ENCODE data around the gene CPT1B. TPM values are rescaled to one million over a fixed set of nuclear protein-coding genes. Genes with fewer than 3 reads are reported as not detected.
A peak's percentile ranks its signal among the peaks of the same experiment; 100 is the strongest.
"Not testable (repeated sequence)": the region's sequence is repeated elsewhere in the genome, so short reads cannot be mapped to it uniquely, and the experiment has no call there.

The CPT1B gene
- total RNA-seq, 4 donors from 2014 or later = 34.2 to 111 (median 37.6) TPM

- DNase-seq = peak; percentile 44
- H3K4me3 ChIP-seq = peak overlapping the region in 2 of 4 donors; percentile 12 to 43
- peaks cover 4 to 29% (median 25%) of the 10 kb centered on the region in 4 donors for H3K4me1 ChIP-seq
- intact Hi-C loops (cut with DNase I; ENCODE audit: low total_unique reads) = no loop called here
- in situ Hi-C loops (cut with MboI; ENCODE audit: low pct_ligation_motif_present in 1 of 4, low pct_unique_long_range_greater_than_20kb in 1 of 4, low sequenced_read_pairs in 3 of 4) = no loop called here
- H3K27ac ChIP-seq = peak overlapping the region; percentile 85 to 94 (median 86)
- TF ChIP-seq EP300 (IDR thresholded peaks at IDR 0.05; ENCODE audit: low read depth) (no peak), CTCF (IDR thresholded peaks at IDR 0.05) (no peak), POLR2AphosphoS5 (IDR thresholded peaks at IDR 0.05) (peak in 2 of 3 donors; percentile 19 to 37), POLR2A (IDR thresholded peaks at IDR 0.05) (peak; percentile 18)
- no peaks in the 10 kb centered on the region for H3K36me3 ChIP-seq
- no peaks in the 10 kb centered on the region for H3K27me3 ChIP-seq
- H3K9me3 ChIP-seq = no peaks in the 10 kb centered on the region
- 10% methylated on average over 2 to 10 of the region's 10 CpGs for WGBS, 2 donors (ENCODE audit: low coverage in 1 of 2)
These were observed 43.2 kb upstream of the CPT1B start for GRCh38 chr22:50621356-50621880.

- Histone ChIP-seq H3K27me3 (no peaks in the 10 kb centered on the region), H3K4me1 (peaks cover 4 to 29% (median 25%) of the 10 kb centered on the region in 4 donors), H3K27ac (peak overlapping the region; percentile 85 to 94 (median 86)), H3K4me3 (peak overlapping the region in 2 of 4 donors; percentile 27 to 43), H3K9me3 (no peaks in the 10 kb centered on the region), H3K36me3 (no peaks in the 10 kb centered on the region)
- in situ Hi-C loops (cut with MboI; ENCODE audit: low pct_ligation_motif_present in 1 of 4, low pct_unique_long_range_greater_than_20kb in 1 of 4, low sequenced_read_pairs in 3 of 4) = no loop called here
- peak; percentile 89 for DNase-seq
- TF ChIP-seq CTCF (IDR thresholded peaks at IDR 0.05) = peak in 2 of 5 experiments; percentile 89 to 95
- TF ChIP-seq EP300 (IDR thresholded peaks at IDR 0.05; ENCODE audit: low read depth) = no peak
- no peak for TF ChIP-seq POLR2A (IDR thresholded peaks at IDR 0.05)
- TF ChIP-seq POLR2AphosphoS5 (IDR thresholded peaks at IDR 0.05) = no peak
- intact Hi-C loops (cut with DNase I; ENCODE audit: low total_unique reads) = no loop called here
- WGBS, 2 donors (ENCODE audit: low coverage in 1 of 2) = 0 to 9% methylated on average over 5 to 25 of the region's 25 CpGs
These were observed 42.5 kb upstream of the CPT1B start for GRCh38 chr22:50620593-50621355.

- H3K4me1 ChIP-seq = peaks cover 6 to 14% (median 9%) of the 10 kb centered on the region in 4 donors
- H3K9me3 ChIP-seq; H3K36me3 ChIP-seq; intact Hi-C loops (cut with DNase I; ENCODE audit: low total_unique reads); in situ Hi-C loops (cut with MboI; ENCODE audit: low pct_ligation_motif_present in 1 of 4, low pct_unique_long_range_greater_than_20kb in 1 of 4, low sequenced_read_pairs in 3 of 4); H3K4me3 ChIP-seq: not testable (repeated sequence)
- 77 to 100% methylated on average over 2 to 3 of the region's 3 CpGs for WGBS, 2 donors (ENCODE audit: low coverage in 1 of 2)
- peaks cover 11% of the 10 kb centered on the region for H3K27me3 ChIP-seq
- H3K27ac ChIP-seq = peak overlapping the region in 2 of 4 donors; percentile 78 to 82
- peak; percentile 1 for DNase-seq
These were observed 36.1 kb upstream of the CPT1B start for GRCh38 chr22:50614296-50614695.

- in situ Hi-C loops (cut with MboI; ENCODE audit: low pct_ligation_motif_present in 1 of 4, low pct_unique_long_range_greater_than_20kb in 1 of 4, low sequenced_read_pairs in 3 of 4) (no loop called here), intact Hi-C loops (cut with DNase I; ENCODE audit: low total_unique reads) (no loop called here)
- DNase-seq = peak; percentile 89
- no peak overlapping the region for H3K4me3 ChIP-seq
- H3K36me3 ChIP-seq = no peaks in the 10 kb centered on the region
- H3K27ac ChIP-seq = peak overlapping the region; percentile 76 to 84 (median 80)
- H3K9me3 ChIP-seq = no peaks in the 10 kb centered on the region
- H3K27me3 ChIP-seq = peaks cover 11% of the 10 kb centered on the region
- 48 to 62% methylated on average over 10 to 22 of the region's 22 CpGs for WGBS, 2 donors (ENCODE audit: low coverage in 1 of 2)
- TF ChIP-seq POLR2A (IDR thresholded peaks at IDR 0.05) = peak; percentile 71
- TF ChIP-seq EP300 (IDR thresholded peaks at IDR 0.05; ENCODE audit: low read depth) = no peak
- peak; percentile 58 to 78 (median 66) for TF ChIP-seq POLR2AphosphoS5 (IDR thresholded peaks at IDR 0.05)
- TF ChIP-seq CTCF (IDR thresholded peaks at IDR 0.05) = peak in 1 of 5 experiments; percentile 12
- H3K4me1 ChIP-seq = peaks cover 6 to 14% (median 9%) of the 10 kb centered on the region in 4 donors
These were observed 35.2 kb upstream of the CPT1B start for GRCh38 chr22:50613291-50613981.
